HepG2 (cell line): ENCODE results near the gene IL12A. TPM values are rescaled to one million over a fixed set of nuclear protein-coding genes. Genes with fewer than 3 reads are reported as not detected.

Source experiments
- ARID5B ChIP-seq: IDR thresholded peaks from 2 replicates; pipeline ENCODE4 v1.4.0; 2020; ENCODE audit warnings: mild to moderate bottlenecking, missing genetic modification reagents
- ARNT2 ChIP-seq: sonication (generic); formaldehyde crosslinking; IDR thresholded peaks from 2 replicates; pipeline ENCODE4 v1.8.0; 2022; ENCODE audit warnings: mild to moderate bottlenecking, low read depth, missing genetic modification reagents, moderate library complexity
- CBFB ChIP-seq: sonication (generic); formaldehyde crosslinking; IDR thresholded peaks from 2 replicates; pipeline ENCODE4 v1.4.0; 2020; ENCODE audit warnings: missing genetic modification reagents
- CENPT ChIP-seq: sonication (generic); formaldehyde crosslinking; IDR thresholded peaks from 2 replicates; pipeline ENCODE4 v1.8.0; 2022; ENCODE audit warnings: low read depth, mild to moderate bottlenecking, moderate library complexity, missing genetic modification reagents
- IRF9 ChIP-seq: sonication (generic); formaldehyde crosslinking; IDR thresholded peaks from 2 replicates; pipeline ENCODE4 v1.8.0; 2022; ENCODE audit warnings: missing genetic modification reagents, mild to moderate bottlenecking, borderline replicate concordance
- KDM6A ChIP-seq: IDR thresholded peaks from 2 replicates; pipeline ENCODE4 v1.6.1; 2016; ENCODE audit warnings: low read depth
- MEF2D ChIP-seq: sonication (generic); formaldehyde crosslinking; IDR thresholded peaks from 2 replicates; pipeline ENCODE4 v1.5.1; 2020; ENCODE audit warnings: mild to moderate bottlenecking, missing genetic modification reagents
- PRPF4 ChIP-seq: fragments of 200-400 bp; formaldehyde crosslinking; IDR thresholded peaks from 2 replicates; pipeline ENCODE4 v1.6.1; 2016; ENCODE audit warnings: low read length, low read depth; ENCODE audit not compliant: poor library complexity, severe bottlenecking
- SOX5 ChIP-seq: IDR thresholded peaks from 2 replicates; pipeline ENCODE4 v1.6.1; 2016; ENCODE audit warnings: borderline replicate concordance
- TEAD2 ChIP-seq: sonication (generic); formaldehyde crosslinking; IDR thresholded peaks from 2 replicates; pipeline ENCODE4 v1.9.0; 2021; ENCODE audit warnings: missing genetic modification reagents
- TMF1 ChIP-seq: sonication (generic); formaldehyde crosslinking; IDR thresholded peaks from 2 replicates; pipeline ENCODE4 v1.8.1; 2022; ENCODE audit warnings: low read depth, missing genetic modification reagents
- ZBTB43 ChIP-seq: sonication (generic); formaldehyde crosslinking; conservative IDR thresholded peaks from 2 replicates; pipeline ENCODE4 v1.4.0; 2020; ENCODE audit warnings: missing genetic modification reagents
- ZKSCAN8 ChIP-seq: IDR thresholded peaks from 2 replicates; pipeline ENCODE4 v1.6.1; 2016; ENCODE audit warnings: borderline replicate concordance, missing genetic modification reagents, missing compliant biosample characterization
- ZNF572 ChIP-seq: sonication (generic); formaldehyde crosslinking; IDR thresholded peaks from 2 replicates; pipeline ENCODE4 v1.5.1; 2020; ENCODE audit warnings: mild to moderate bottlenecking, missing genetic modification reagents
- ZNF672 ChIP-seq: sonication (generic); formaldehyde crosslinking; IDR thresholded peaks from 2 replicates; pipeline ENCODE4 v1.8.1; 2022; ENCODE audit warnings: missing genetic modification reagents
- polyA plus RNA-seq, 8 experiments: library from polyadenylated mRNA; depleted of rRNA in 3 of 8; stranded (reverse) in 7 of 8; unstranded in 1 of 8; fragments of >200 nt; fragmentation: Illumina TruSeq in 4 of 8; extraction: Trizol in 4 of 8; gene quantifications; 2 replicates each; pipeline versions ENCODE4 v1.2.1 to v1.2.3, GENCODE V29; 2011 to 2016; ENCODE audit warnings: low read depth in 4 of 8, missing spikeins in 1 of 8, mixed read lengths in 1 of 8; ENCODE audit not compliant: insufficient read depth in 1 of 8
- total RNA-seq, 5 experiments: library from RNA; depleted of rRNA; stranded (reverse); fragments of >200 nt; fragmentation: Illumina TruSeq; extraction: Trizol; gene quantifications; 2 replicates each; pipeline ENCODE4 v1.2.3, GENCODE V29; 2016; ENCODE audit warnings: low read depth in 1 of 5
- TF ChIP-seq, protein P1 (sequence below): sonication (generic); formaldehyde crosslinking; IDR thresholded peaks from 2 replicates; pipeline ENCODE4 v1.5.0; 2020; ENCODE audit warnings: mild to moderate bottlenecking, missing genetic modification reagents
- TF ChIP-seq, protein P2 (sequence below): sonication (generic); formaldehyde crosslinking; IDR thresholded peaks from 2 replicates; pipeline ENCODE4 v1.4.0; 2020; ENCODE audit warnings: missing genetic modification reagents, borderline replicate concordance

The IL12A gene
- total and polyA plus RNA-seq, 2 of the 13 experiments (the other 11 are each of a cell fraction or from before 2014, with no cell fraction given), result 0.36 to 1.1 TPM

- TF ChIP-seq ARID5B (CRISPR knock-in tag) (peak; percentile 73), ZBTB43 (CRISPR knock-in tag) (no peak), ZNF572 (no peak), MEF2D (CRISPR knock-in tag) (peak; percentile 64; the same call in 1 of the 2 replicates), SOX5 (CRISPR knock-in tag) (peak; percentile 34; the same call in 1 of the 2 replicates), ZNF672 (CRISPR knock-in tag) (no peak), IRF9 (CRISPR knock-in tag) (no peak), KDM6A (CRISPR knock-in tag) (peak; percentile 83), TMF1 (CRISPR knock-in tag) (no peak), CENPT (CRISPR knock-in tag) (no peak), TEAD2 (no peak), ZKSCAN8 (0 out of 2 replicates have a peak, but pooled peaks have one; percentile 48), CBFB (no peak), ARNT2 (CRISPR knock-in tag) (no peak), PRPF4 (no peak)
- TF ChIP-seq, protein P1, sequence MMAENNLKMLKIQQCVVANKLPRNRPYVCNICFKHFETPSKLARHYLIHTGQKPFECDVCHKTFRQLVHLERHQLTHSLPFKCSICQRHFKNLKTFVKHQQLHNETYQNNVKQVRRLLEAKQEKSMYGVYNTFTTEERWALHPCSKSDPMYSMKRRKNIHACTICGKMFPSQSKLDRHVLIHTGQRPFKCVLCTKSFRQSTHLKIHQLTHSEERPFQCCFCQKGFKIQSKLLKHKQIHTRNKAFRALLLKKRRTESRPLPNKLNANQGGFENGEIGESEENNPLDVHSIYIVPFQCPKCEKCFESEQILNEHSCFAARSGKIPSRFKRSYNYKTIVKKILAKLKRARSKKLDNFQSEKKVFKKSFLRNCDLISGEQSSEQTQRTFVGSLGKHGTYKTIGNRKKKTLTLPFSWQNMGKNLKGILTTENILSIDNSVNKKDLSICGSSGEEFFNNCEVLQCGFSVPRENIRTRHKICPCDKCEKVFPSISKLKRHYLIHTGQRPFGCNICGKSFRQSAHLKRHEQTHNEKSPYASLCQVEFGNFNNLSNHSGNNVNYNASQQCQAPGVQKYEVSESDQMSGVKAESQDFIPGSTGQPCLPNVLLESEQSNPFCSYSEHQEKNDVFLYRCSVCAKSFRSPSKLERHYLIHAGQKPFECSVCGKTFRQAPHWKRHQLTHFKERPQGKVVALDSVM (CRISPR knock-in tag), result no peak
- TF ChIP-seq, protein P2, sequence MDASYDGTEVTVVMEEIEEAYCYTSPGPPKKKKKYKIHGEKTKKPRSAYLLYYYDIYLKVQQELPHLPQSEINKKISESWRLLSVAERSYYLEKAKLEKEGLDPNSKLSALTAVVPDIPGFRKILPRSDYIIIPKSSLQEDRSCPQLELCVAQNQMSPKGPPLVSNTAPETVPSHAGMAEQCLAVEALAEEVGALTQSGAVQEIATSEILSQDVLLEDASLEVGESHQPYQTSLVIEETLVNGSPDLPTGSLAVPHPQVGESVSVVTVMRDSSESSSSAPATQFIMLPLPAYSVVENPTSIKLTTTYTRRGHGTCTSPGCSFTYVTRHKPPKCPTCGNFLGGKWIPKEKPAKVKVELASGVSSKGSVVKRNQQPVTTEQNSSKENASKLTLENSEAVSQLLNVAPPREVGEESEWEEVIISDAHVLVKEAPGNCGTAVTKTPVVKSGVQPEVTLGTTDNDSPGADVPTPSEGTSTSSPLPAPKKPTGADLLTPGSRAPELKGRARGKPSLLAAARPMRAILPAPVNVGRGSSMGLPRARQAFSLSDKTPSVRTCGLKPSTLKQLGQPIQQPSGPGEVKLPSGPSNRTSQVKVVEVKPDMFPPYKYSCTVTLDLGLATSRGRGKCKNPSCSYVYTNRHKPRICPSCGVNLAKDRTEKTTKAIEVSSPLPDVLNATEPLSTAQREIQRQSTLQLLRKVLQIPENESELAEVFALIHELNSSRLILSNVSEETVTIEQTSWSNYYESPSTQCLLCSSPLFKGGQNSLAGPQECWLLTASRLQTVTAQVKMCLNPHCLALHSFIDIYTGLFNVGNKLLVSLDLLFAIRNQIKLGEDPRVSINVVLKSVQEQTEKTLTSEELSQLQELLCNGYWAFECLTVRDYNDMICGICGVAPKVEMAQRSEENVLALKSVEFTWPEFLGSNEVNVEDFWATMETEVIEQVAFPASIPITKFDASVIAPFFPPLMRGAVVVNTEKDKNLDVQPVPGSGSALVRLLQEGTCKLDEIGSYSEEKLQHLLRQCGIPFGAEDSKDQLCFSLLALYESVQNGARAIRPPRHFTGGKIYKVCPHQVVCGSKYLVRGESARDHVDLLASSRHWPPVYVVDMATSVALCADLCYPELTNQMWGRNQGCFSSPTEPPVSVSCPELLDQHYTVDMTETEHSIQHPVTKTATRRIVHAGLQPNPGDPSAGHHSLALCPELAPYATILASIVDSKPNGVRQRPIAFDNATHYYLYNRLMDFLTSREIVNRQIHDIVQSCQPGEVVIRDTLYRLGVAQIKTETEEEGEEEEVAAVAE (CRISPR knock-in tag), result no peak
These were observed 10.3 kb upstream of the IL12A start (continued) for GRCh38 chr3:159978353-159978752.
